Measurements from ENCODE around the gene XYLT1. TPM values are rescaled to one million over a fixed set of nuclear protein-coding genes. Genes with fewer than 3 reads are reported as not detected.

The XYLT1 gene
- total RNA-seq, 3 donors from 2014 or later (not counting 1 experiment from before 2014, with no cell fraction given) = 40.9 to 55.5 (median 43.8) TPM

GRCh38 chr16:17251496-17251895 lies 219.3 kb downstream of the XYLT1 start:
- Mint-ChIP-seq H3K36me3 (no peaks in the 10 kb centered on the region), H3K9me3 (no peaks in the 10 kb centered on the region), H3K4me1 (peaks cover 38 to 47% of the 10 kb centered on the region in 2 donors), H3K4me3 (no peak overlapping the region), H3K27me3 (ENCODE audit: low read depth in 2 of 2) (no peaks in the 10 kb centered on the region), H3K27ac (no peak overlapping the region)
- Histone ChIP-seq H3K27me3 (ENCODE audit: control insufficient read depth, insufficient read depth, low read length) (no peaks in the 10 kb centered on the region), H3K36me3 (ENCODE audit: control insufficient read depth, insufficient read depth, low read length) (peaks cover 2% of the 10 kb centered on the region), H3K27ac (ENCODE audit: low read length) (no peak overlapping the region), H3K4me3 (ENCODE audit: low read length) (no peak overlapping the region), H3K4me1 (ENCODE audit: control insufficient read depth, insufficient read depth, low read length) (peaks cover 4% of the 10 kb centered on the region), H3K9me3 (ENCODE audit: control insufficient read depth, insufficient read depth, low read length) (no peaks in the 10 kb centered on the region)
- TF ChIP-seq, protein P1, sequence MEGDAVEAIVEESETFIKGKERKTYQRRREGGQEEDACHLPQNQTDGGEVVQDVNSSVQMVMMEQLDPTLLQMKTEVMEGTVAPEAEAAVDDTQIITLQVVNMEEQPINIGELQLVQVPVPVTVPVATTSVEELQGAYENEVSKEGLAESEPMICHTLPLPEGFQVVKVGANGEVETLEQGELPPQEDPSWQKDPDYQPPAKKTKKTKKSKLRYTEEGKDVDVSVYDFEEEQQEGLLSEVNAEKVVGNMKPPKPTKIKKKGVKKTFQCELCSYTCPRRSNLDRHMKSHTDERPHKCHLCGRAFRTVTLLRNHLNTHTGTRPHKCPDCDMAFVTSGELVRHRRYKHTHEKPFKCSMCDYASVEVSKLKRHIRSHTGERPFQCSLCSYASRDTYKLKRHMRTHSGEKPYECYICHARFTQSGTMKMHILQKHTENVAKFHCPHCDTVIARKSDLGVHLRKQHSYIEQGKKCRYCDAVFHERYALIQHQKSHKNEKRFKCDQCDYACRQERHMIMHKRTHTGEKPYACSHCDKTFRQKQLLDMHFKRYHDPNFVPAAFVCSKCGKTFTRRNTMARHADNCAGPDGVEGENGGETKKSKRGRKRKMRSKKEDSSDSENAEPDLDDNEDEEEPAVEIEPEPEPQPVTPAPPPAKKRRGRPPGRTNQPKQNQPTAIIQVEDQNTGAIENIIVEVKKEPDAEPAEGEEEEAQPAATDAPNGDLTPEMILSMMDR (IDR thresholded peaks at IDR 0.05) = no peak
- no peak for ATAC-seq
- intact Hi-C loops (cut with micrococcal nuclease) = no loop called here
- no peak for DNase-seq
- 87% methylated on average over 6 of the region's 6 CpGs for WGBS (ENCODE audit: insufficient coverage)

- Histone ChIP-seq H3K36me3 (ENCODE audit: control insufficient read depth, insufficient read depth, low read length) (no peaks in the 10 kb centered on the region), H3K27me3 (ENCODE audit: control insufficient read depth, insufficient read depth, low read length) (no peaks in the 10 kb centered on the region), H3K9me3 (ENCODE audit: control insufficient read depth, insufficient read depth, low read length) (no peaks in the 10 kb centered on the region), H3K27ac (ENCODE audit: low read length) (no peak overlapping the region), H3K4me3 (ENCODE audit: low read length) (no peak overlapping the region), H3K4me1 (ENCODE audit: control insufficient read depth, insufficient read depth, low read length) (peaks cover 5% of the 10 kb centered on the region)
- DNase-seq (no peak), ATAC-seq (no peak)
- Mint-ChIP-seq H3K27me3 (ENCODE audit: low read depth in 2 of 2) (no peaks in the 10 kb centered on the region), H3K4me1 (peaks cover 57 to 58% of the 10 kb centered on the region in 2 donors), H3K9me3 (no peaks in the 10 kb centered on the region), H3K27ac (peak overlapping the region in 1 of 2 donors; percentile 52), H3K36me3 (no peaks in the 10 kb centered on the region), H3K4me3 (no peak overlapping the region)
- TF ChIP-seq, protein P1 (IDR thresholded peaks at IDR 0.05) = no peak
- 96% methylated on average over 10 of the region's 10 CpGs for WGBS (ENCODE audit: insufficient coverage)
- intact Hi-C loops (cut with micrococcal nuclease) = no loop called here
Observed at GRCh38 chr16:17246974-17247732, 223.6 kb downstream of the XYLT1 start.

- peaks cover 56 to 61% of the 10 kb centered on the region in 2 donors for H3K4me1 Mint-ChIP-seq
- no peaks in the 10 kb centered on the region for H3K27me3 Mint-ChIP-seq (ENCODE audit: low read depth in 2 of 2)
- Histone ChIP-seq H3K4me1 (ENCODE audit: control insufficient read depth, insufficient read depth, low read length) (peaks cover 5% of the 10 kb centered on the region), H3K9me3 (ENCODE audit: control insufficient read depth, insufficient read depth, low read length) (no peaks in the 10 kb centered on the region), H3K36me3 (ENCODE audit: control insufficient read depth, insufficient read depth, low read length) (no peaks in the 10 kb centered on the region), H3K27ac (ENCODE audit: low read length) (no peak overlapping the region), H3K4me3 (ENCODE audit: low read length) (no peak overlapping the region), H3K27me3 (ENCODE audit: control insufficient read depth, insufficient read depth, low read length) (no peaks in the 10 kb centered on the region)
- peak overlapping the region in 1 of 2 donors; percentile 52 for H3K27ac Mint-ChIP-seq
- WGBS (ENCODE audit: insufficient coverage) = 74% methylated on average over 8 of the region's 8 CpGs
- intact Hi-C loops (cut with micrococcal nuclease) = no loop called here
- no peak overlapping the region for H3K4me3 Mint-ChIP-seq
- no peaks in the 10 kb centered on the region for H3K36me3 Mint-ChIP-seq
- peak in 1 of 3 donors; percentile 17 for ATAC-seq
- no peak for DNase-seq
- TF ChIP-seq, protein P1 (IDR thresholded peaks at IDR 0.05) = no peak
- no peaks in the 10 kb centered on the region for H3K9me3 Mint-ChIP-seq
Observed at GRCh38 chr16:17246268-17246885, 224.4 kb downstream of the XYLT1 start.

Measured in natural killer cell (primary cell).